ENCODE results near the gene WDFY1. TPM values are rescaled to one million over a fixed set of nuclear protein-coding genes. Genes with fewer than 3 reads are reported as not detected.
A peak's percentile ranks its signal among the peaks of the same experiment; 100 is the strongest.

The WDFY1 gene
- total RNA-seq, 1 donor from 2014 or later = 45.5 TPM

GRCh38 chr2:223854741-223855140 is 90.4 kb downstream of the WDFY1 start:
- DNase-seq (no peak), ATAC-seq (no peak)
- H3K27ac ChIP-seq = no peak overlapping the region
- no peaks in the 10 kb centered on the region for H3K9me3 ChIP-seq
- TF ChIP-seq, protein P1, sequence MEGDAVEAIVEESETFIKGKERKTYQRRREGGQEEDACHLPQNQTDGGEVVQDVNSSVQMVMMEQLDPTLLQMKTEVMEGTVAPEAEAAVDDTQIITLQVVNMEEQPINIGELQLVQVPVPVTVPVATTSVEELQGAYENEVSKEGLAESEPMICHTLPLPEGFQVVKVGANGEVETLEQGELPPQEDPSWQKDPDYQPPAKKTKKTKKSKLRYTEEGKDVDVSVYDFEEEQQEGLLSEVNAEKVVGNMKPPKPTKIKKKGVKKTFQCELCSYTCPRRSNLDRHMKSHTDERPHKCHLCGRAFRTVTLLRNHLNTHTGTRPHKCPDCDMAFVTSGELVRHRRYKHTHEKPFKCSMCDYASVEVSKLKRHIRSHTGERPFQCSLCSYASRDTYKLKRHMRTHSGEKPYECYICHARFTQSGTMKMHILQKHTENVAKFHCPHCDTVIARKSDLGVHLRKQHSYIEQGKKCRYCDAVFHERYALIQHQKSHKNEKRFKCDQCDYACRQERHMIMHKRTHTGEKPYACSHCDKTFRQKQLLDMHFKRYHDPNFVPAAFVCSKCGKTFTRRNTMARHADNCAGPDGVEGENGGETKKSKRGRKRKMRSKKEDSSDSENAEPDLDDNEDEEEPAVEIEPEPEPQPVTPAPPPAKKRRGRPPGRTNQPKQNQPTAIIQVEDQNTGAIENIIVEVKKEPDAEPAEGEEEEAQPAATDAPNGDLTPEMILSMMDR (IDR thresholded peaks at IDR 0.05) = no peak
- intact Hi-C loops (cut with DNase I) = no loop called here
- no peaks in the 10 kb centered on the region for H3K27me3 ChIP-seq (ENCODE audit: low read depth)
- no peaks in the 10 kb centered on the region for H3K4me1 ChIP-seq
- H3K4me3 ChIP-seq = no peak overlapping the region
- no peaks in the 10 kb centered on the region for H3K36me3 ChIP-seq

DNA sequence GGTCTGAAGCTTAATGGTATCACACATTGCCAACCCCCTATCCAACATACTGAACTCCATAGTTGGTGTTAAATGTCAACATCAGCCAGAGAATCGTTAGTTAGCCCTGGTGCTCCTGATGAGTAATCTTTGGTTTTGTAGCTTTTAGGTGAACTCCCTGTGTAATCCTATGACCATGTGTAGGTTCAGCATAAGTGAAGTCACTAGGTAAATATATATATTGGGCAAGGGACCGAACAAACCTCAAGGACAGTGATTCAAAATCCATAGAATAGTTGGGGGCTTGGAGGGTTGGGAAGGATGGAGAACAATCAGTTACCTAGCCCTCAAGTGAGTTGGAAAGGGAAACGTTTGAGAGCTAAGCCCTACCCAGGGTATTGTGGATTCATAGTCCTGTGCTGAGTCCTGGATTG is 91.7 kb downstream of the WDFY1 start:
- H3K27ac ChIP-seq = no peak overlapping the region
- DNase-seq (no peak), ATAC-seq (no peak)
- H3K27me3 ChIP-seq (ENCODE audit: low read depth) = no peaks in the 10 kb centered on the region
- intact Hi-C loops (cut with DNase I) = no loop called here
- H3K9me3 ChIP-seq = no peaks in the 10 kb centered on the region
- H3K4me3 ChIP-seq = no peak overlapping the region
- no peaks in the 10 kb centered on the region for H3K4me1 ChIP-seq
- TF ChIP-seq, protein P1 (IDR thresholded peaks at IDR 0.05) = no peak
- no peaks in the 10 kb centered on the region for H3K36me3 ChIP-seq

- no peaks in the 10 kb centered on the region for H3K27me3 ChIP-seq (ENCODE audit: low read depth)
- H3K36me3 ChIP-seq = no peaks in the 10 kb centered on the region
- no peak overlapping the region for H3K27ac ChIP-seq
- TF ChIP-seq, protein P1 (IDR thresholded peaks at IDR 0.05) = no peak
- H3K9me3 ChIP-seq = no peaks in the 10 kb centered on the region
- DNase-seq = no peak
- no peak overlapping the region for H3K4me3 ChIP-seq
- no peaks in the 10 kb centered on the region for H3K4me1 ChIP-seq
- intact Hi-C loops (cut with DNase I) = no loop called here
- ATAC-seq = no peak
Measured at GRCh38 chr2:223852281-223852795, 92.8 kb downstream of the WDFY1 start.

DNA sequence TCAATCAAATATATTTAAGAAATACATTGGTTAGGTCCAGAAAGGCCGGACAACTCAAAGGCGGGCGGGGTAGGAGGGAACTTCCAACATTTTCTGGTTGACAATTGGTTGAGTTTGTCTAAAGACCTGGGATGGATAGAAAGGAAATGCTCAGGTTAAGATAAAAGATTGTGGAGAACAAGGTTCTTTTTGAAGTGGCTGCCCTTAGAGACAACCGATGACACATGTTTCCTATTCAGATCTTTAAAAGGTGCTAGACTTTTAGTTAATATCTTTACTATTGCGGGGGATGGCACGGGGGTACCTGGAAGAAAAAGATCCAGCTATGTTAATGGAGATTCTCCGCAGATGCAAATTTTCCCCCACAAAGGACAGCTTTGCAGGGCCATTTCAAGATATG is 97.7 kb downstream of the WDFY1 start:
- H3K4me3 ChIP-seq = no peak overlapping the region
- H3K27ac ChIP-seq = no peak overlapping the region
- TF ChIP-seq, protein P1 (IDR thresholded peaks at IDR 0.05) = no peak
- DNase-seq (no peak), ATAC-seq (no peak)
- H3K9me3 ChIP-seq = no peaks in the 10 kb centered on the region
- H3K36me3 ChIP-seq = no peaks in the 10 kb centered on the region
- no peaks in the 10 kb centered on the region for H3K4me1 ChIP-seq
- intact Hi-C loops (cut with DNase I) = no loop called here
- H3K27me3 ChIP-seq (ENCODE audit: low read depth) = no peaks in the 10 kb centered on the region

- H3K4me3 ChIP-seq = no peak overlapping the region
- no peak for DNase-seq
- ATAC-seq = peak in 1 of 2 donors; percentile 33
- H3K4me1 ChIP-seq = no peaks in the 10 kb centered on the region
- H3K27me3 ChIP-seq (ENCODE audit: low read depth) = no peaks in the 10 kb centered on the region
- no peaks in the 10 kb centered on the region for H3K36me3 ChIP-seq
- H3K9me3 ChIP-seq = no peaks in the 10 kb centered on the region
- TF ChIP-seq, protein P1 (IDR thresholded peaks at IDR 0.05) = no peak
- intact Hi-C loops (cut with DNase I) = no loop called here
- H3K27ac ChIP-seq = no peak overlapping the region
Measured at GRCh38 chr2:223846515-223846914, 98.6 kb downstream of the WDFY1 start.
